Activated B cell treated with CpG ODN at 0.5 μM for 24 hours (primary cell): Measurements from ENCODE around the gene SNCG. TPM values are rescaled to one million over a fixed set of nuclear protein-coding genes. Genes with fewer than 3 reads are reported as not detected.
"Not testable (repeated sequence)": the region's sequence is repeated elsewhere in the genome, so short reads cannot be mapped to it uniquely, and the experiment has no call there.

Experiments
- ATAC-seq: fragments of 200-7000 bp; cut with Tn5 transposase; one replicate; pipeline ENCODE4 v1.10.0; 2021; ENCODE audit warnings: low read depth, mild to moderate bottlenecking, moderate library complexity
- CTCF ChIA-PET: fragments of 350-600 bp; sonication (Branson Sonifier 250); formaldehyde crosslinking; loops from one replicate; lab custom pipeline; 2021; ENCODE audit warnings: antibody characterized with exemption; lab: Charles Lee
- POLR2A ChIA-PET: fragments of 350-600 bp; sonication (Branson Sonifier 250); formaldehyde crosslinking; loops from one replicate; lab custom pipeline; 2021; ENCODE audit warnings: antibody characterized with exemption; lab: Charles Lee
- DNase-seq: peaks from one replicate; pipeline ENCODE4 v3.0.0; 2022
- H3K27ac Mint-ChIP-seq: one replicate; pipeline ENCODE4 v1.8.0; 2020; ENCODE audit warnings: mixed read lengths
- H3K27me3 Mint-ChIP-seq: one replicate; pipeline ENCODE4 v1.8.0; 2021; ENCODE audit warnings: mixed read lengths
- H3K36me3 Mint-ChIP-seq: one replicate; pipeline ENCODE4 v1.8.0; 2021; ENCODE audit warnings: low read depth, mixed read lengths
- H3K4me1 Mint-ChIP-seq: one replicate; pipeline ENCODE4 v1.8.0; 2021; ENCODE audit warnings: mixed read lengths
- H3K4me3 Mint-ChIP-seq: one replicate; pipeline ENCODE4 v1.8.0; 2020; ENCODE audit warnings: mild to moderate bottlenecking, mixed read lengths
- H3K9me3 Mint-ChIP-seq: one replicate; pipeline ENCODE4 v1.8.0; 2020; ENCODE audit warnings: mixed read lengths
- CTCF ChIP-seq: fragments of 200-600 bp; IDR thresholded peaks from one replicate; pipeline ENCODE4 v1.8.0; 2022; ENCODE audit warnings: antibody characterized with exemption, mild to moderate bottlenecking
- intact Hi-C: fragments of 100-400 bp; cut with micrococcal nuclease; formaldehyde crosslinking; loops from one replicate; pipeline ENCODE4 v1.15.1; 2024
- total RNA-seq: library from RNA; stranded (reverse); gene quantifications from 2 replicates; pipeline ENCODE4 v1.2.3, GENCODE V29; 2022

The SNCG gene
- total RNA-seq, 1 donor from 2014 or later: not detected

DNA sequence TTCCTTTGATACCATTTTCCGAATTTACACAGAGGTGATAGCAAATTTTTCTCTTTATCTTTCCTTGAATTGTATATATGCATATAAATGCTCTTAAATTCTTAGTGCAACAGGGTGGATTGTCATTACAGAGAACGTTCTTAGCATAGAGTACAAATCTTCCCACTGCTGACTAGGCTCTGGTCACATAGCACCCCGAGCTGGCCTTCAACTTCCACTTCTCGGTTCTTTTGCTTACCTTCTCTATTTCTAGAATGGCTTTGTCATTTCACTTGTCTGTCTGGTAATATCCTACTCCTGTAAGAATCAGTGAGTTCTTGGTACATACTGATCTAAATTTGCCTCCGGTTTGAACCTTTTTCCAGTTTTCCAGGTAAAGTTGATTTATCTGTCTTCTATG, 23.3 kb downstream of the SNCG start:
- no peak for DNase-seq
- H3K36me3 Mint-ChIP-seq: no peaks in the 10 kb centered on the region
- no peak overlapping the region for H3K4me3 Mint-ChIP-seq
- no peak for ATAC-seq
- intact Hi-C loops: no loop called here
- H3K9me3 Mint-ChIP-seq: no peaks in the 10 kb centered on the region
- no peak for TF ChIP-seq CTCF
- no peaks in the 10 kb centered on the region for H3K4me1 Mint-ChIP-seq
- ChIA-PET CTCF (no interaction called here), POLR2A (no interaction called here)
- H3K27ac Mint-ChIP-seq: no peak overlapping the region
- H3K27me3 Mint-ChIP-seq: peaks cover 18% of the 10 kb centered on the region

DNA sequence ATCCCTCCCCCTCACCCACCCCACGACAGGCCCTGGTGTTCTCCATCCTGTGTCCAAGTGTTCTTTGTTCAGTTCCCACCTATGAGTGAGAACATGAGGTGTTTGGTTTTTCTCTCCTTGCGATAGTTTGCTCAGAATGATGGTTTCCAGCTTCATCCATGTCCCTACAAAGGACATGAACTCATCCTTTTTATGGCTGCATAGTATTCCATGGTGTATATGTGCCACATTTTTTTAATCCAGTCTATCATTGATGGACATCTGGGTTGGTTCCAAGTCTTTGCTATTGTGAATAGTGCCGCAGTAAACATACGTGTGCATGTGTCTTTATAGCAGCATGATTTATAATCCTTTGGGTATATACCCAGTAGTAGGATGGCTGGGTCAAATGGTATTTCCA, 26.1 kb downstream of the SNCG start:
- H3K27ac Mint-ChIP-seq, ATAC-seq, H3K9me3 Mint-ChIP-seq, H3K36me3 Mint-ChIP-seq, DNase-seq, H3K4me1 Mint-ChIP-seq, intact Hi-C loops, H3K4me3 Mint-ChIP-seq, CTCF ChIA-PET, POLR2A ChIA-PET: not testable (repeated sequence)
- peaks cover 28% of the 10 kb centered on the region for H3K27me3 Mint-ChIP-seq

DNA sequence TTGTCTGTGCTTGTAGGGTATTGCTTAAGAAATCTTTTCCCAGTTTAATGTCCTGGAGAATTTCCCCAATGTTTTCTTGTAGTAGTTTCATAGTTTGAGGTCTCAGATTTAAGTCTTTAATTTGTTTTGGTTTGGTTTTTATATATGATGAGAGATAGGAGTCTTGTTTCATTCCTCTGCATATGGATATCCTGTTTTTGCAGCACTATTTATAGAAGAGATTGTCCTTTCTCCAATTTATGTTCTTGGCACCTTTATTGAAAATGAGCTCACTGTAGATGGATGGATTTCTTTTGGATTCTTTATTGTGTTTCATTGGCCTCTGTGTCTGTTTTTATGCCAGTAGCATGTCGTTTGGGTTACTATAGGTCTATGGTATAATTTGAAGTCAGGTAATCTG, 30.1 kb downstream of the SNCG start:
- no peaks in the 10 kb centered on the region for H3K9me3 Mint-ChIP-seq
- H3K4me3 Mint-ChIP-seq: no peak overlapping the region
- no peak for TF ChIP-seq CTCF
- no peak overlapping the region for H3K27ac Mint-ChIP-seq
- H3K36me3 Mint-ChIP-seq: no peaks in the 10 kb centered on the region
- ChIA-PET POLR2A (no interaction called here), CTCF (no interaction called here)
- DNase-seq: no peak
- no peak for ATAC-seq
- intact Hi-C loops: no loop called here
- peaks cover 24% of the 10 kb centered on the region for H3K27me3 Mint-ChIP-seq
- no peaks in the 10 kb centered on the region for H3K4me1 Mint-ChIP-seq

GRCh38 chr10:86991362-86991761, 33.0 kb downstream of the SNCG start:
- ATAC-seq, intact Hi-C loops, H3K4me3 Mint-ChIP-seq, H3K9me3 Mint-ChIP-seq, H3K36me3 Mint-ChIP-seq, H3K27ac Mint-ChIP-seq, H3K4me1 Mint-ChIP-seq, CTCF ChIA-PET, DNase-seq, POLR2A ChIA-PET: not testable (repeated sequence)
- peaks cover 18% of the 10 kb centered on the region for H3K27me3 Mint-ChIP-seq

DNA sequence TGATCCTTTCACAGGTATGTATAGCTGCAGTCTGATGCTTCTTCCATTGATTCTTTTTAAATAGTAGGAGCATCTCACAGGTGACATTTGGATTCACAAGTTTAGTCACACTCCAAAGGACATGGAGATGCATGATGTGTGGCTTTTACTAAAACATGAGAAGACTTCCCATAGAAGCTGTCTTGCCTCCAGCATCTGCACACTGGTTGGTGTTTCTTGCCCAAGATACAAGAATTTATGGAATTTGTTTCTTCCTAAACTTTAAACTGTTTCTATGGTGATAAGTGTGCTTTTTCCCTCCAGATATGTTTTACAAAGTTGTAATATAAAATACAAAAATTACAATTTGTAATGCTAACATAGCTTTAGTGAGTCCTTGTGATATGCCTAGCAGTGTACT, 34.1 kb downstream of the SNCG start:
- Mint-ChIP-seq H3K4me3 (no peak overlapping the region), H3K27me3 (peaks cover 13% of the 10 kb centered on the region), H3K27ac (no peak overlapping the region), H3K9me3 (no peaks in the 10 kb centered on the region), H3K4me1 (no peaks in the 10 kb centered on the region), H3K36me3 (no peaks in the 10 kb centered on the region)
- ChIA-PET CTCF (no interaction called here), POLR2A (no interaction called here)
- DNase-seq (no peak), ATAC-seq (no peak)
- no peak for TF ChIP-seq CTCF
- intact Hi-C loops: no loop called here

GRCh38 chr10:86992929-86993328, 34.5 kb downstream of the SNCG start:
- ChIA-PET CTCF (no interaction called here), POLR2A (no interaction called here)
- Mint-ChIP-seq H3K27me3 (peaks cover 10% of the 10 kb centered on the region), H3K27ac (no peak overlapping the region), H3K4me3 (no peak overlapping the region), H3K36me3 (no peaks in the 10 kb centered on the region), H3K4me1 (no peaks in the 10 kb centered on the region), H3K9me3 (no peaks in the 10 kb centered on the region)
- TF ChIP-seq CTCF: no peak
- no peak for ATAC-seq
- intact Hi-C loops: no loop called here
- DNase-seq: no peak

GRCh38 chr10:86999802-87000403, 41.5 kb downstream of the SNCG start:
- DNase-seq, CTCF ChIA-PET, H3K36me3 Mint-ChIP-seq, H3K9me3 Mint-ChIP-seq, H3K4me1 Mint-ChIP-seq, H3K4me3 Mint-ChIP-seq, POLR2A ChIA-PET, intact Hi-C loops, H3K27ac Mint-ChIP-seq, ATAC-seq, H3K27me3 Mint-ChIP-seq: not testable (repeated sequence)
